ENCODE measurements around the gene MRPS34. TPM values are rescaled to one million over a fixed set of nuclear protein-coding genes. Genes with fewer than 3 reads are reported as not detected.

Gene MRPS34
- total and polyA plus RNA-seq, 9 of the 15 experiments (the other 6 are each of a cell fraction or from before 2014, with no cell fraction given) = 5.2 to 334 (median 92.8) TPM

- TF ChIP-seq BCLAF1 (IDR thresholded peaks at IDR 0.05; ENCODE audit: borderline replicate concordance in 1 of 2, control insufficient read depth in 1 of 2, low read depth in 2 of 2, low read length in 1 of 2) (peak in 1 of 2 experiments; percentile 88; a peak in 1 of 4 replicates), RFX5 (IDR thresholded peaks at IDR 0.05; ENCODE audit: low read depth, low read length) (no peak), EP400 (IDR thresholded peaks at IDR 0.05) (peak; percentile 93), PHB (CRISPR knock-in tag; IDR thresholded peaks at IDR 0.05) (0 out of 2 replicates have a peak, but pooled peaks have one; percentile 75), ILF3 (IDR thresholded peaks at IDR 0.05; ENCODE audit: borderline replicate concordance) (no peak; the same call in 1 of the 2 replicates), MTA3 (IDR thresholded peaks at IDR 0.05; ENCODE audit: borderline replicate concordance) (peak; percentile 56; the same call in 1 of the 2 replicates), CGGBP1 (CRISPR knock-in tag; IDR thresholded peaks at IDR 0.05) (0 out of 2 replicates have a peak, but pooled peaks have one; percentile 49), NFE2L1 (tag; IDR thresholded peaks at IDR 0.05; ENCODE audit: borderline replicate concordance, low read depth) (no peak), CBX1 (IDR thresholded peaks at IDR 0.05; ENCODE audit: low read depth) (peak; percentile 61; the same call in 1 of the 2 replicates), FIP1L1 (IDR thresholded peaks at IDR 0.05; ENCODE audit: low read depth, low read length, poor library complexity, severe bottlenecking) (peak; percentile 70), RBM22 (IDR thresholded peaks at IDR 0.05; ENCODE audit: low read depth, low read length, poor library complexity, severe bottlenecking) (no peak), FUS (optimal IDR thresholded peaks at IDR 0.05; ENCODE audit: low read depth, low read length) (peak; percentile 81), NR4A1 (CRISPR knock-in tag; IDR thresholded peaks at IDR 0.05) (peak; percentile 59; the same call in 1 of the 2 replicates), NR4A1 (tag; IDR thresholded peaks at IDR 0.05) (0 out of 2 replicates have a peak, but pooled peaks have one; percentile 51), ADNP (tag; IDR thresholded peaks at IDR 0.05) (no peak), ZNF436 (CRISPR knock-in tag; IDR thresholded peaks at IDR 0.05) (no peak), FOXO4 (CRISPR knock-in tag; IDR thresholded peaks at IDR 0.05) (no peak), FOXK2 (conservative IDR thresholded peaks at IDR 0.05 in 1 of 2, IDR thresholded peaks at IDR 0.05 in 1 of 2; ENCODE audit: low read depth in 2 of 2) (no peak), ZNF41 (CRISPR knock-in tag; conservative IDR thresholded peaks at IDR 0.05) (no peak), CBX5 (IDR thresholded peaks at IDR 0.05; ENCODE audit: borderline replicate concordance, low read depth) (0 out of 2 replicates have a peak, but pooled peaks have one; percentile 5), HDAC8 (tag; IDR thresholded peaks at IDR 0.05) (0 out of 2 replicates have a peak, but pooled peaks have one; percentile 37), TOE1 (IDR thresholded peaks at IDR 0.05; ENCODE audit: borderline replicate concordance) (peak; percentile 61), TOE1 (CRISPR knock-in tag; IDR thresholded peaks at IDR 0.05; ENCODE audit: borderline replicate concordance, low read depth) (no peak)
Observed at GRCh38 chr16:1772908-1773702, at the start of gene MRPS34 (continued).
